ENCODE measurements around the gene MMP12.

- TF ChIP-seq GATA3 (IDR thresholded peaks at IDR 0.05; ENCODE audit: low read depth, low read length) (no peak), GATA2 (IDR thresholded peaks at IDR 0.05; ENCODE audit: low read depth, low read length) (no peak)
Measured at GRCh38 chr11:102849311-102849710, 25.5 kb downstream of the MMP12 start.

Data from SH-SY5Y (cell line).